ENCODE results near the gene DNAAF5. TPM values are rescaled to one million over a fixed set of nuclear protein-coding genes. Genes with fewer than 3 reads are reported as not detected.
A peak's percentile ranks its signal among the peaks of the same experiment; 100 is the strongest.

The DNAAF5 gene
- polyA plus RNA-seq, 2 donors = 7.8 to 14.6 TPM

- Histone ChIP-seq H3K4me3 (ENCODE audit: low read depth in 1 of 2, low read length in 2 of 2) (peak overlapping the region in 1 of 2 donors; percentile 86), H3K4me1 (ENCODE audit: control insufficient read depth in 2 of 2, insufficient read depth in 2 of 2, low read length in 1 of 2) (peaks cover 5 to 12% of the 10 kb centered on the region in 2 donors), H3K27ac (ENCODE audit: low read depth in 2 of 2, low read length in 1 of 2) (no peak overlapping the region), H3K9me3 (ENCODE audit: control insufficient read depth in 2 of 2, insufficient read depth in 1 of 2, low read depth in 1 of 2, low read length in 1 of 2) (no peaks in the 10 kb centered on the region), H3K36me3 (ENCODE audit: control insufficient read depth in 2 of 2, insufficient read depth in 2 of 2, low read length in 1 of 2) (peaks cover 0 to 18% of the 10 kb centered on the region in 2 donors), H3K27me3 (ENCODE audit: control insufficient read depth in 1 of 2, insufficient read depth in 2 of 2, low read length in 2 of 2) (no peaks in the 10 kb centered on the region)
- WGBS, 2 donors = 28 to 29% methylated on average over 21 of the region's 21 CpGs
Measured at GRCh38 chr7:727806-728460, 1.4 kb downstream of the DNAAF5 start.

- no peaks in the 10 kb centered on the region for H3K9me3 ChIP-seq (ENCODE audit: control insufficient read depth in 2 of 2, insufficient read depth in 1 of 2, low read depth in 1 of 2, low read length in 1 of 2)
- peaks cover 0 to 18% of the 10 kb centered on the region in 2 donors for H3K36me3 ChIP-seq (ENCODE audit: control insufficient read depth in 2 of 2, insufficient read depth in 2 of 2, low read length in 1 of 2)
- H3K4me3 ChIP-seq (ENCODE audit: low read depth in 1 of 2, low read length in 2 of 2) = no peak overlapping the region
- WGBS, 2 donors = 89 to 90% methylated on average over 9 of the region's 9 CpGs
- peaks cover 5 to 12% of the 10 kb centered on the region in 2 donors for H3K4me1 ChIP-seq (ENCODE audit: control insufficient read depth in 2 of 2, insufficient read depth in 2 of 2, low read length in 1 of 2)
- no peaks in the 10 kb centered on the region for H3K27me3 ChIP-seq (ENCODE audit: control insufficient read depth in 1 of 2, insufficient read depth in 2 of 2, low read length in 2 of 2)
- H3K27ac ChIP-seq (ENCODE audit: low read depth in 2 of 2, low read length in 1 of 2) = no peak overlapping the region
Measured at GRCh38 chr7:728602-729001, 2.1 kb downstream of the DNAAF5 start.

DNA sequence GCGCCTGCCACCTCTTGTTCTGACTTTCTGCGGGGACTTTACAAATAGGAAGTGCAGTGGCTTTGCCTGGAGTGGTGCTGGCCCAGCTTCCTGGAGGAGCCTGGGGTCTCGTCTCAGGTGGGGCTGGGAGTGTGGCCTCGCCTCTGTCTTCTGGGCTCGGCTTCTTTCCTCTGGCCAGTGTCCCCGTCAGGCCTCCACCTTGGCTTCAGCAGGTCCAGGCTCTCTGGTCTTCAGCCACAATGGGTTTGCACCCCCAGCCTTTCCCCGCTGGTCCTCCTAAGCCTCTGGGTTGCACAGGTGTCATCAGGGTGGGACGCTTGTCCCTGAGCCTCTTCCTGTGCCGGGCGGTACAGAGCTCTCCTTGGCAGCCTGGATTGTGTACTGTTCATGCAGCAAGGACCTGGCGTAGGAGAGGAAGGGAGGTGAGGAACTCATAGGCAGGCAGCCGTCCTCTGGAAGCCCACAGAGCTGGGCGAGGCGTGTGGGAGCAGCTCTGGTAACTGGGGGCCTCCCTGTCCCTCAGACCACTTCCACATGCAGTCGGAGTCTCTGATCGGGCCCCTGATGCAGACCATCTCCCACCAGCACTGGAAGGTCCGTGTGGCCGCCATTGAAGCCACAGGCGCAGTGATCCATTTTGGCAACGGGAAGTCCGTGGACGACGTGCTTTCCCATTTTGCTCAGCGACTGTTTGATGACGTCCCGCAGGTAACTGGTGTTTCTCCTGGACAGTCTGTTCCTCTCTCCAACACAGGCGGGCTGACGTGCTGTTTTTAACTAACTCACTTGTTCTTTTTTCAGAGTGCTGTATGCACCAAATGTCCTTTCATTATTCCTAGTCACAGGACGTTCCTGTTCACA, 2.9 kb downstream of the DNAAF5 start:
- 92 to 93% methylated on average over 29 of the region's 29 CpGs for WGBS, 2 donors

DNA sequence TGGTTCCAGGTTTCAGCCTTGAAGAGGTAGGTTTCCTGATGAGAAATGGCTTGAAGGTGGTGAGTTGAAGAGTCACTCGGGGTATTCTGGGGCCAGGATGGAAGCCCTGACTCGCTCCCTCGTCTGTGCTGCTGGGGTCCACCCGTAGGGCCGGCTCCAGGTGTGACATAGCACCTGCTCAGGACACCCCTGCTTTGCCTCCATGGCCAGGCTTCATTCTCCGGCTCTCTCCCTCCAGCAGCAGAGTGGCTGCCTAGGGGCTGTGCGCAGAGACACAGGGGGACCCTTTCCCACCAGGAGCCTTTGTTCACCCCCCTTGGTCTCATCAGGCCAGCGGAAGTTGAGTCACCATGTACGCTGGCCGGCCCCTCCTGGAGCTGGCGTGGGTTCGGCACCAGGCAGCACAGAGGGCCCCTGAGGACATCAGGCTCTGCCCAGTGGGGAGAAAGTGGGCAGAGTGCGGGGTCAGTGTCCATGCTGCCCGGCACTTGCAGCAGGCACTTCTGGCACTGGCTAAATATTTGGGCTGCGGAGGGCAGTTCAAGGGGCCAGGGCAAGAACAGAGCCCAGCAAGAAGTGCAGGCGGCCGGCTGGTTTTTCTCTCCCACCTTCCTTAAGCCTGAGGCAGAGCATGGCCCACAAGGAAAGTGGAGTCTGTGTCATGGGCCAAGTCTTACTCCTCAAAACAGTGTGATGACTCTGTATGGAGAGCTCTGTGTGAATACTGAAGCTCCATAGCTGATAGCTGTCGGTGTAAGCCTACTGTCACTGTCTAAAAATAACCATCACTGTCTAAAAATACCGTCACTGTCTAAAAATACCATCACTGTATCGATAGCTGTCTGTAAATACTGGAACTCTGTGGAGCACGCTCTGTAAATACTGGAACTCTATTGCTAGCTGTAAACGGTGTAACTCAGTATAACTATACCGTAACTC, 4.3 kb downstream of the DNAAF5 start:
- 85 to 87% methylated on average over 22 to 23 of the region's 23 CpGs for WGBS, 2 donors
- Histone ChIP-seq H3K27ac (ENCODE audit: low read depth in 2 of 2, low read length in 1 of 2) (no peak overlapping the region), H3K4me3 (ENCODE audit: low read depth in 1 of 2, low read length in 2 of 2) (no peak overlapping the region), H3K4me1 (ENCODE audit: control insufficient read depth in 2 of 2, insufficient read depth in 2 of 2, low read length in 1 of 2) (peaks cover 5 to 10% of the 10 kb centered on the region in 2 donors), H3K27me3 (ENCODE audit: control insufficient read depth in 1 of 2, insufficient read depth in 2 of 2, low read length in 2 of 2) (no peaks in the 10 kb centered on the region), H3K36me3 (ENCODE audit: control insufficient read depth in 2 of 2, insufficient read depth in 2 of 2, low read length in 1 of 2) (peaks cover 0 to 25% of the 10 kb centered on the region in 2 donors), H3K9me3 (ENCODE audit: control insufficient read depth in 2 of 2, insufficient read depth in 1 of 2, low read depth in 1 of 2, low read length in 1 of 2) (peaks cover 0 to 6% of the 10 kb centered on the region in 2 donors)

More for the DNA sequence above, 2.9 kb downstream of the DNAAF5 start:
- H3K4me3 ChIP-seq (ENCODE audit: low read depth in 1 of 2, low read length in 2 of 2) = no peak overlapping the region
- no peaks in the 10 kb centered on the region for H3K27me3 ChIP-seq (ENCODE audit: control insufficient read depth in 1 of 2, insufficient read depth in 2 of 2, low read length in 2 of 2)
- peaks cover 5 to 12% of the 10 kb centered on the region in 2 donors for H3K4me1 ChIP-seq (ENCODE audit: control insufficient read depth in 2 of 2, insufficient read depth in 2 of 2, low read length in 1 of 2)
- H3K27ac ChIP-seq (ENCODE audit: low read depth in 2 of 2, low read length in 1 of 2) = no peak overlapping the region
- peaks cover 0 to 18% of the 10 kb centered on the region in 2 donors for H3K36me3 ChIP-seq (ENCODE audit: control insufficient read depth in 2 of 2, insufficient read depth in 2 of 2, low read length in 1 of 2)
- H3K9me3 ChIP-seq (ENCODE audit: control insufficient read depth in 2 of 2, insufficient read depth in 1 of 2, low read depth in 1 of 2, low read length in 1 of 2) = no peaks in the 10 kb centered on the region

- H3K4me3 ChIP-seq (ENCODE audit: low read depth in 1 of 2, low read length in 2 of 2) = no peak overlapping the region
- H3K4me1 ChIP-seq (ENCODE audit: control insufficient read depth in 2 of 2, insufficient read depth in 2 of 2, low read length in 1 of 2) = peaks cover 0 to 5% of the 10 kb centered on the region in 2 donors
- H3K27me3 ChIP-seq (ENCODE audit: control insufficient read depth in 1 of 2, insufficient read depth in 2 of 2, low read length in 2 of 2) = no peaks in the 10 kb centered on the region
- no peak overlapping the region for H3K27ac ChIP-seq (ENCODE audit: low read depth in 2 of 2, low read length in 1 of 2)
- peaks cover 0 to 6% of the 10 kb centered on the region in 2 donors for H3K9me3 ChIP-seq (ENCODE audit: control insufficient read depth in 2 of 2, insufficient read depth in 1 of 2, low read depth in 1 of 2, low read length in 1 of 2)
- 89 to 90% methylated on average over 17 of the region's 17 CpGs for WGBS, 2 donors
- H3K36me3 ChIP-seq (ENCODE audit: control insufficient read depth in 2 of 2, insufficient read depth in 2 of 2, low read length in 1 of 2) = peaks cover 0 to 25% of the 10 kb centered on the region in 2 donors
Measured at GRCh38 chr7:731440-732085, 5.1 kb downstream of the DNAAF5 start.

DNA sequence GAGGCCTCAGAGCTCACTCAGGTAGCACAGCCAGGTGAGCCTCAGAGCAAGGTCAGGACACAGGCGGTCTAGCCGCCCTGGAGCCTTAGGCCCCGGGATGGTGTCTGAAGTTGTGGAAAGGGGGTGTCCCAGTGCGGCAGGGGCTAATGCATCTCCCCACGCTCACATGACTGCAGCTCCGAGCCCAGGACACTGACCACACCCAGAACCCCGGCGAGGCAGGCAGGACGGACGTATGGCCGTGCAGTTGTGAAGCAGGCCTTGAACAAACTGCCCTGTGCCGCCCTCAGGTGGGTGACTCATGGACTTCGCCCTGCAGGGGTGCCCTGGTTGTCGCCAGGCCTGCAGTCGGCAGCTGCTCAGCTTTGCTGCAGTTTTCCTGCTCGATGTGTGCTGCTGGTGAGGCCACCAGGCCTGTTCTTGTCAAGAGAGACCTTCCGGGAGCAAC, 5.6 kb downstream of the DNAAF5 start:
- H3K27ac ChIP-seq (ENCODE audit: low read depth in 2 of 2, low read length in 1 of 2) = no peak overlapping the region
- peaks cover 0 to 5% of the 10 kb centered on the region in 2 donors for H3K4me1 ChIP-seq (ENCODE audit: control insufficient read depth in 2 of 2, insufficient read depth in 2 of 2, low read length in 1 of 2)
- H3K9me3 ChIP-seq (ENCODE audit: control insufficient read depth in 2 of 2, insufficient read depth in 1 of 2, low read depth in 1 of 2, low read length in 1 of 2) = peaks cover 0 to 6% of the 10 kb centered on the region in 2 donors
- 45 to 68% methylated on average over 17 of the region's 17 CpGs for WGBS, 2 donors
- H3K36me3 ChIP-seq (ENCODE audit: control insufficient read depth in 2 of 2, insufficient read depth in 2 of 2, low read length in 1 of 2) = peaks cover 0 to 25% of the 10 kb centered on the region in 2 donors
- no peaks in the 10 kb centered on the region for H3K27me3 ChIP-seq (ENCODE audit: control insufficient read depth in 1 of 2, insufficient read depth in 2 of 2, low read length in 2 of 2)
- H3K4me3 ChIP-seq (ENCODE audit: low read depth in 1 of 2, low read length in 2 of 2) = no peak overlapping the region

DNA sequence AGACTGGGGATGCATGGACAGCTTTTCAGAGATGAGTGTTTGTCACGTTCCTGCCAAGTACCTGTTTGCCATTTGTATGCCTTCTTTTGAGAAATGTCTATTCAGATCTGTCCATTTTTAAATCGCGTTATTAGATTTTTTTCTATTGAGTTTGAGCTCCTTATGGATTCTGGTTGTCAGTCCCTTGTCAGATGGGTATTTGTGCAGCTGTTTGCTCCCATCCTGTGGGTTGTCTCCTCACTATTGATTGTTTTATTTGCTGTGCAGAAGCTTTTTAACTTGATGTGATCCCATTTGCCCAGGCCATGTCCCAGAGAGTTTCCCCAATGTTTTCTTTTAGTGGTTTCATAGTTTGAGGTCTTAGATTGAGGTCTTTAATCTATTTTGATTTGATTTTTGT, 6.1 kb downstream of the DNAAF5 start:
- peaks cover 0 to 5% of the 10 kb centered on the region in 2 donors for H3K4me1 ChIP-seq (ENCODE audit: control insufficient read depth in 2 of 2, insufficient read depth in 2 of 2, low read length in 1 of 2)
- peaks cover 0 to 6% of the 10 kb centered on the region in 2 donors for H3K9me3 ChIP-seq (ENCODE audit: control insufficient read depth in 2 of 2, insufficient read depth in 1 of 2, low read depth in 1 of 2, low read length in 1 of 2)
- H3K36me3 ChIP-seq (ENCODE audit: control insufficient read depth in 2 of 2, insufficient read depth in 2 of 2, low read length in 1 of 2) = peaks cover 0 to 25% of the 10 kb centered on the region in 2 donors
- H3K27me3 ChIP-seq (ENCODE audit: control insufficient read depth in 1 of 2, insufficient read depth in 2 of 2, low read length in 2 of 2) = no peaks in the 10 kb centered on the region
- H3K4me3 ChIP-seq (ENCODE audit: low read depth in 1 of 2, low read length in 2 of 2) = no peak overlapping the region
- WGBS, 2 donors = 69 to 78% methylated on average over 3 of the region's 3 CpGs
- H3K27ac ChIP-seq (ENCODE audit: low read depth in 2 of 2, low read length in 1 of 2) = no peak overlapping the region

- H3K4me1 ChIP-seq (ENCODE audit: control insufficient read depth in 2 of 2, insufficient read depth in 2 of 2, low read length in 1 of 2) = peaks cover 3 to 8% of the 10 kb centered on the region in 2 donors
- H3K4me3 ChIP-seq (ENCODE audit: low read depth in 1 of 2, low read length in 2 of 2) = no peak overlapping the region
- peaks cover 0 to 25% of the 10 kb centered on the region in 2 donors for H3K36me3 ChIP-seq (ENCODE audit: control insufficient read depth in 2 of 2, insufficient read depth in 2 of 2, low read length in 1 of 2)
- 97 to 99% methylated on average over 4 of the region's 4 CpGs for WGBS, 2 donors
- no peak overlapping the region for H3K27ac ChIP-seq (ENCODE audit: low read depth in 2 of 2, low read length in 1 of 2)
- H3K27me3 ChIP-seq (ENCODE audit: control insufficient read depth in 1 of 2, insufficient read depth in 2 of 2, low read length in 2 of 2) = no peaks in the 10 kb centered on the region
- H3K9me3 ChIP-seq (ENCODE audit: control insufficient read depth in 2 of 2, insufficient read depth in 1 of 2, low read depth in 1 of 2, low read length in 1 of 2) = peaks cover 0 to 6% of the 10 kb centered on the region in 2 donors
Measured at GRCh38 chr7:734214-734613, 7.7 kb downstream of the DNAAF5 start.

All from esophagus (tissue), 2 donors.